GM12878 (cell line): ENCODE data around the gene ZNF678. TPM values are rescaled to one million over a fixed set of nuclear protein-coding genes. Genes with fewer than 3 reads are reported as not detected.

ENCODE experiments used
- ATAC-seq: fragments of 200-7000 bp; cut with Tn5 transposase; 3 replicates; pipeline ENCODE4 v1.9.1; 2020; ENCODE audit warnings: mild to moderate bottlenecking, moderate library complexity
- BruUV-seq: library from RNA; stranded (reverse); fragments of 400-500 nt; replicated peaks from 2 replicates; lab custom pipeline; 2021; lab: Mats Ljungman, UMichigan
- CTCF ChIA-PET: fragments of 300-600 bp; sonication (Branson Sonifier 250); formaldehyde crosslinking; extraction: SDS; loops from one replicate; lab custom pipeline; 2021; ENCODE audit warnings: inconsistent platforms; lab: Yijun Ruan, JAX
- POLR2A ChIA-PET: fragments of 350-600 bp; formaldehyde crosslinking; extraction: SDS; loops from one replicate; lab custom pipeline; 2021; ENCODE audit warnings: inconsistent platforms; lab: Charles Lee
- RAD21 ChIA-PET: fragments of 300-600 bp; sonication (Branson Sonifier 250); formaldehyde crosslinking; loops from one replicate; lab custom pipeline; 2023; ENCODE audit warnings: antibody characterized with exemption; ENCODE audit not compliant: unreplicated experiment; lab: Charles Lee
- SMC1A ChIA-PET: fragments of 300-600 bp; sonication (Branson Sonifier 250); formaldehyde crosslinking; loops from one replicate; lab custom pipeline; 2023; ENCODE audit not compliant: unreplicated experiment, uncharacterized antibody; lab: Charles Lee
- DNase-seq: peaks from one replicate; pipeline ENCODE4 v3.0.0-alpha.2; 2011; ENCODE audit warnings: low read depth, low spot score
- FAIRE-seq: peaks from 3 replicates; lab custom pipeline; 2011; peaks lifted over from hg19 to GRCh38; lab: Jason Lieb, UNC
- H2AFZ ChIP-seq: 2 replicates; pipeline ENCODE4 v1.6.0; 2011; ENCODE audit warnings: low read depth, low read length, control low read depth; ENCODE audit not compliant: control insufficient read depth
- H3K27ac ChIP-seq: 2 replicates; pipeline ENCODE4 v1.5.1; 2011; ENCODE audit warnings: control low read depth; ENCODE audit not compliant: control insufficient read depth, insufficient read depth
- H3K27me3 ChIP-seq, 2 experiments: replicated peaks in 1 of 2; 2 replicates each; pipeline versions ENCODE4 v1.6.0 to v1.6.1; 2011; ENCODE audit warnings: low read length in 1 of 2; ENCODE audit not compliant: control insufficient read depth in 2 of 2, insufficient read depth in 2 of 2
- H3K36me3 ChIP-seq, 2 experiments: 2 replicates each; pipeline ENCODE4 v1.5.1; 2011; ENCODE audit warnings: low read length in 1 of 2; ENCODE audit not compliant: control insufficient read depth in 2 of 2, insufficient read depth in 2 of 2
- H3K4me1 ChIP-seq: 2 replicates; pipeline ENCODE4 v1.6.1; 2011; ENCODE audit warnings: mild to moderate bottlenecking, low read length, moderate library complexity, mixed read lengths; ENCODE audit not compliant: control insufficient read depth, insufficient read depth
- H3K4me2 ChIP-seq: 2 replicates; pipeline ENCODE4 v1.6.0; 2011; ENCODE audit warnings: control low read depth; ENCODE audit not compliant: control insufficient read depth, insufficient read depth
- H3K4me3 ChIP-seq: fragments of 200-600 bp; sonication (generic); 2 replicates; pipeline ENCODE4 v1.5.1; 2016
- H3K79me2 ChIP-seq: 2 replicates; pipeline ENCODE4 v1.6.0; 2011; ENCODE audit warnings: low read length; ENCODE audit not compliant: control insufficient read depth, insufficient read depth
- H3K9ac ChIP-seq: 2 replicates; pipeline ENCODE4 v1.8.0; 2011; ENCODE audit warnings: low read length, control low read depth, mixed read lengths; ENCODE audit not compliant: control insufficient read depth, insufficient read depth
- H3K9me3 ChIP-seq: replicated peaks from 3 replicates; pipeline ENCODE4 v1.5.1; 2011; ENCODE audit warnings: mild to moderate bottlenecking, low read length; ENCODE audit not compliant: control insufficient read depth, insufficient read depth
- H4K20me1 ChIP-seq: 2 replicates; pipeline ENCODE4 v1.6.0; 2011; ENCODE audit not compliant: control insufficient read depth, insufficient read depth
- BCLAF1 ChIP-seq: fragments of 450-650 bp; IDR thresholded peaks from 2 replicates; pipeline ENCODE4 v1.6.1; 2017; ENCODE audit warnings: antibody characterized with exemption, mild to moderate bottlenecking, moderate library complexity
- BMI1 ChIP-seq: fragments of 450-650 bp; IDR thresholded peaks from 2 replicates; pipeline ENCODE4 v1.6.1; 2016; ENCODE audit warnings: mild to moderate bottlenecking, moderate library complexity, borderline replicate concordance
- CBX3 ChIP-seq: fragments of 200-600 bp; sonication (generic); IDR thresholded peaks from 2 replicates; pipeline ENCODE4 v1.6.1; 2016; ENCODE audit warnings: low read depth, borderline replicate concordance
- ETV6 ChIP-seq, 2 experiments: fragments of 450-650 bp in 1 of 2; IDR thresholded peaks in 1 of 2; conservative IDR thresholded peaks in 1 of 2; 2 replicates each; pipeline ENCODE4 v1.6.1; 2014; ENCODE audit warnings: antibody characterized with exemption in 1 of 2, borderline replicate concordance in 1 of 2, low read depth in 1 of 2, mild to moderate bottlenecking in 1 of 2, moderate library complexity in 1 of 2
- FOXK2 ChIP-seq: fragments of 450-650 bp; IDR thresholded peaks from 2 replicates; pipeline ENCODE4 v1.6.1; 2017; ENCODE audit warnings: mild to moderate bottlenecking, moderate library complexity
- PAX5 ChIP-seq: IDR thresholded peaks from 2 replicates; pipeline ENCODE4 v1.6.1; 2011; ENCODE audit warnings: low read depth, low read length, borderline replicate concordance
- RAD21 ChIP-seq: IDR thresholded peaks from 2 replicates; pipeline ENCODE4 v1.6.1; 2011; ENCODE audit warnings: mild to moderate bottlenecking, low read depth, low read length, moderate library complexity; ENCODE audit not compliant: insufficient read depth
- RELA ChIP-seq: fragments of 450-650 bp; IDR thresholded peaks from 2 replicates; pipeline ENCODE4 v1.8.0; 2014; ENCODE audit warnings: borderline replicate concordance; ENCODE audit not compliant: partially characterized antibody
- SREBF2 ChIP-seq: IDR thresholded peaks from 2 replicates; pipeline ENCODE4 v1.6.1; 2012; ENCODE audit warnings: mild to moderate bottlenecking, low read length
- ZNF207 ChIP-seq: fragments of 450-650 bp; IDR thresholded peaks from 2 replicates; pipeline ENCODE4 v1.6.1; 2014; ENCODE audit warnings: antibody characterized with exemption, mild to moderate bottlenecking, borderline replicate concordance
- ZNF24 ChIP-seq: fragments of 450-650 bp; IDR thresholded peaks from 2 replicates; pipeline ENCODE4 v1.6.1; 2017; ENCODE audit warnings: antibody characterized with exemption, mild to moderate bottlenecking
- WGBS: methylation state at CpG from one replicate; pipeline ENCODE4 v1.1.6; 2016; ENCODE audit warnings: low lambda C conversion rate; ENCODE audit not compliant: insufficient replicate concordance, insufficient coverage; ENCODE audit errors: missing lambda C conversion rate; 5-methylcytosine and 5-hydroxymethylcytosine counted together
- in situ Hi-C: fragments of 300-500 bp; cut with MboI; formaldehyde crosslinking; loops from 9 replicates; pipeline ENCODE4 v1.14.3; 2018; ENCODE audit warnings: mixed read lengths
- intact Hi-C: fragments of 100-400 bp; cut with micrococcal nuclease; formaldehyde crosslinking; loops from one replicate; pipeline ENCODE4 v1.14.2; 2022; ENCODE audit not compliant: unreplicated experiment
- polyA plus RNA-seq, 11 experiments: library from polyadenylated mRNA; depleted of rRNA in 4 of 11; unstranded in 6 of 11; stranded (reverse) in 5 of 11; fragments of >200 nt; fragmentation: Nextera tagmentation in 4 of 11; fragmentation: Illumina TruSeq in 1 of 11; extraction: Ambion mirVana in 4 of 11; extraction: Trizol in 1 of 11; gene quantifications; 1 replicate in 1 of 11; 2 replicates in 10 of 11; pipeline versions ENCODE4 v1.2.1 to v1.2.3, GENCODE V29; 2011 to 2016; ENCODE audit warnings: inconsistent platforms in 2 of 11, missing spikeins in 2 of 11, low read depth in 1 of 11
- total RNA-seq, 4 experiments: library from RNA; depleted of rRNA in 3 of 4; stranded (reverse); fragments of >200 nt in 3 of 4; fragmentation: Illumina TruSeq in 1 of 4; extraction: Trizol in 1 of 4; gene quantifications; 2 replicates each; pipeline versions ENCODE4 v1.2.1 to v1.2.3, GENCODE V29; 2013 to 2021

The ZNF678 gene
- total and polyA plus RNA-seq, 10 of the 15 experiments (the other 5 are each of a cell fraction or from before 2014, with no cell fraction given) = 1.4 to 10.4 (median 3.5) TPM

GRCh38 chr1:227607336-227607898, 44.1 kb downstream of the ZNF678 start:
- H3K4me1 ChIP-seq = no peaks in the 10 kb centered on the region
- no TSS peak for BruUV-seq
- intact Hi-C loops (no loop called here), in situ Hi-C loops (no loop called here)
- no peak overlapping the region for H3K27ac ChIP-seq
- no peak for ATAC-seq
- SMC1A ChIA-PET = no interaction called here
- RAD21 ChIA-PET = no interaction called here
- H3K36me3 ChIP-seq = no peaks in the 10 kb centered on the region; a peak in 1 of 4 replicates
- TF ChIP-seq RELA = no peak
- TF ChIP-seq SREBF2 = no peak
- TF ChIP-seq ETV6 (conservative IDR thresholded peaks at IDR 0.05 in 1 of 2, IDR thresholded peaks at IDR 0.05 in 1 of 2; ENCODE audit: borderline replicate concordance in 1 of 2, low read depth in 1 of 2) = no peak
- TF ChIP-seq FOXK2 = no peak
- TF ChIP-seq PAX5 = no peak
- no peaks in the 10 kb centered on the region for H3K27me3 ChIP-seq
- 96% methylated on average over 3 of the region's 3 CpGs for WGBS
- CTCF ChIA-PET = no interaction called here
- H3K9me3 ChIP-seq = peaks cover 11% of the 10 kb centered on the region; the same call in 2 of the 3 replicates
- no peaks in the 10 kb centered on the region for H3K79me2 ChIP-seq
- no peak for FAIRE-seq
- H3K4me2 ChIP-seq = no peak overlapping the region
- H2AFZ ChIP-seq = no peak overlapping the region
- POLR2A ChIA-PET = no interaction called here
- H3K4me3 ChIP-seq = no peak overlapping the region
- H3K9ac ChIP-seq = no peak overlapping the region
- no peaks in the 10 kb centered on the region for H4K20me1 ChIP-seq
- DNase-seq = no peak

GRCh38 chr1:227612658-227613057, 49.3 kb downstream of the ZNF678 start:
- no peak for TF ChIP-seq RAD21
- no peak for TF ChIP-seq BCLAF1
- no peak for TF ChIP-seq CBX3
- TF ChIP-seq ZNF24 = no peak
- TF ChIP-seq BMI1 = no peak
- TF ChIP-seq ZNF207 = no peak
- Histone ChIP-seq H3K27ac (no peak overlapping the region), H3K36me3 (no peaks in the 10 kb centered on the region; a peak in 1 of 4 replicates), H3K4me1 (no peaks in the 10 kb centered on the region), H3K9me3 (peaks cover 12% of the 10 kb centered on the region; the same call in 2 of the 3 replicates), H3K9ac (no peak overlapping the region), H2AFZ (no peak overlapping the region), H3K4me3 (no peak overlapping the region), H4K20me1 (no peaks in the 10 kb centered on the region), H3K27me3 (no peaks in the 10 kb centered on the region), H3K4me2 (no peak overlapping the region), H3K79me2 (no peaks in the 10 kb centered on the region)
- 83% methylated on average over 1 of the region's 1 CpG for WGBS
- no TSS peak for BruUV-seq
- CTCF ChIA-PET = interaction anchor here (0.7 kb wide), 1 partner anchor 9 kb away, joined by 3 read pairs; no protein-coding TSS in a partner anchor
- RAD21 ChIA-PET = no interaction called here
- in situ Hi-C loops (no loop called here), intact Hi-C loops (no loop called here)
- no peak for DNase-seq
- FAIRE-seq = no peak
- POLR2A ChIA-PET = no interaction called here
- ATAC-seq = no peak
- SMC1A ChIA-PET = no interaction called here
